Kidney epithelial cell (primary cell): ENCODE results near the gene COQ10B. TPM values are rescaled to one million over a fixed set of nuclear protein-coding genes. Genes with fewer than 3 reads are reported as not detected.

Experiments used
- DNase-seq: peaks from one replicate; pipeline ENCODE4 v3.0.0-alpha.2; 2010; ENCODE audit warnings: low read depth
- H3K27me3 ChIP-seq: 2 replicates; pipeline ENCODE4 v1.6.0; 2011; ENCODE audit warnings: low read length; ENCODE audit not compliant: control insufficient read depth, insufficient read depth
- H3K36me3 ChIP-seq: 2 replicates; pipeline ENCODE4 v1.5.1; 2011; ENCODE audit warnings: low read length; ENCODE audit not compliant: control insufficient read depth, insufficient read depth
- H3K4me3 ChIP-seq: 2 replicates; pipeline ENCODE4 v1.5.1; 2011; ENCODE audit warnings: low read depth, mild to moderate bottlenecking, control low read depth, low read length
- total RNA-seq: library from RNA; depleted of rRNA; stranded (reverse); fragments of >200 nt; gene quantifications from 2 replicates; pipeline ENCODE4 v1.2.3, GENCODE V29; 2015
- TF ChIP-seq, protein P1 (sequence below): IDR thresholded peaks from 2 replicates; pipeline ENCODE4 v1.5.1; 2011; ENCODE audit warnings: mild to moderate bottlenecking, moderate library complexity, low read length, control low read depth, inconsistent platforms; ENCODE audit not compliant: insufficient read depth, poor library complexity, severe bottlenecking

COQ10B gene
- total RNA-seq, 1 donor from 2014 or later, result 26.4 TPM

DNA sequence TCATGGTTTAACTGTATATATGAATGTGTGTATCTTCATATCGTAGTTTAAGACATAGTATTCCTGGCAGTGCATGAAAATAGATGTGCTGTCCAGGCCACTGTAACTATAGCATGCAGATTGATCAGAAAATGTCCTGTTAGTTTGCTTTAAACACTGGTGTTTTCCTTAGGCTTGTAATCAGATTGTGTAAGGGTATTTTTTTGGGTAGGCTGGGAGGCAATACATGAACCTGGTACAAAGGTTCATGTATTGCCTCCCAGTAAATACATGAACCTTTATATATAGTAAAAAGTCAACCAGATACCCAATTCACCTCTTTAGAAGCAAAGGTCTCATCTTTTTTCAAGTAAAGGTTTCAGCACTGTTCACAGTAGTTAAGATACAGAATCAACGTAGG lies 1.6 kb downstream of the COQ10B start:
- TF ChIP-seq, protein P1, sequence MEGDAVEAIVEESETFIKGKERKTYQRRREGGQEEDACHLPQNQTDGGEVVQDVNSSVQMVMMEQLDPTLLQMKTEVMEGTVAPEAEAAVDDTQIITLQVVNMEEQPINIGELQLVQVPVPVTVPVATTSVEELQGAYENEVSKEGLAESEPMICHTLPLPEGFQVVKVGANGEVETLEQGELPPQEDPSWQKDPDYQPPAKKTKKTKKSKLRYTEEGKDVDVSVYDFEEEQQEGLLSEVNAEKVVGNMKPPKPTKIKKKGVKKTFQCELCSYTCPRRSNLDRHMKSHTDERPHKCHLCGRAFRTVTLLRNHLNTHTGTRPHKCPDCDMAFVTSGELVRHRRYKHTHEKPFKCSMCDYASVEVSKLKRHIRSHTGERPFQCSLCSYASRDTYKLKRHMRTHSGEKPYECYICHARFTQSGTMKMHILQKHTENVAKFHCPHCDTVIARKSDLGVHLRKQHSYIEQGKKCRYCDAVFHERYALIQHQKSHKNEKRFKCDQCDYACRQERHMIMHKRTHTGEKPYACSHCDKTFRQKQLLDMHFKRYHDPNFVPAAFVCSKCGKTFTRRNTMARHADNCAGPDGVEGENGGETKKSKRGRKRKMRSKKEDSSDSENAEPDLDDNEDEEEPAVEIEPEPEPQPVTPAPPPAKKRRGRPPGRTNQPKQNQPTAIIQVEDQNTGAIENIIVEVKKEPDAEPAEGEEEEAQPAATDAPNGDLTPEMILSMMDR, result no peak
- DNase-seq, result no peak
- H3K4me3 ChIP-seq, result peak overlapping the region; percentile 99
- H3K27me3 ChIP-seq, result no peaks in the 10 kb centered on the region
- H3K36me3 ChIP-seq, result no peaks in the 10 kb centered on the region

DNA sequence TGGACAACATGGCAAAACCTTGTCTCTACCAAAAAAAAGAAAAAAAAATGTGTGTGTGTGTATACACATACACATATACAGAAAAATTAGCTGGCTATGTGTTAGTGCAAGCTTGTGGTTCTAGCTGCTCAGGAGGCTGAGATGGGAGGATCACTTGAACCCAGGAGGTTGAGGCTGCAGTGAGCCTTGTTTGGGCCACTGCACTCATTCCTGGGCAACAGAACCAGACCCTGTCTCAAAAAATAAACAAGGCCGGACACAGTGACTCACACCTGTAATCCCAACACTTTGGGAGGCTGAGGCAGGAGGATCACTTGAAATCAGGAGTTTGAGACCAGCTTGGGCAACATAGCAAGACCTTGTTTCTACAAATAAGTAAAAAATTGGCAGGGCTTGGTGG lies 2.1 kb downstream of the COQ10B start:
- H3K4me3 ChIP-seq, result no peak overlapping the region
- TF ChIP-seq, protein P1, result no peak

DNA sequence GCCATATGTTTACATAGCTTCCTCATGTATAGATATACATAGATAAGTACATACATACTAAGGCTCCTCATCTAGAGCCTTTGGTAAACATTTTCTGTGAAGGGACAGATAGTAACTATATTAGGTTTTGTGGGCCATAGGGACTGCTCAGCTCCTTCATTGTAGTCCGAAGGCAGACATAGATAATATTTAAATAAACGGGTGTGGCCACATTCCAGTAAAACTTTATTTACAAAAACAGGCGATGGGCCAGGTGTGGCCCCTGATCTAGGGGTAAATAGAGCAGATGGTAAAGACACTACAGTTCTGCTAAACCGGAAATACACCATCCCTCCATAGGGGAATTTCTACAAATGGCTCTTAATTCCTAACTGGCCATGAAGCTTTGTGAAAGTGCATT lies 7.3 kb downstream of the COQ10B start:
- Histone ChIP-seq H3K4me3 (no peak overlapping the region), H3K36me3 (peaks cover 2% of the 10 kb centered on the region), H3K27me3 (no peaks in the 10 kb centered on the region)
- DNase-seq, result no peak
- TF ChIP-seq, protein P1, result no peak

More for the DNA sequence above, 2.1 kb downstream of the COQ10B start:
- no peaks in the 10 kb centered on the region for H3K27me3 ChIP-seq
- no peaks in the 10 kb centered on the region for H3K36me3 ChIP-seq
- no peak for DNase-seq

DNA sequence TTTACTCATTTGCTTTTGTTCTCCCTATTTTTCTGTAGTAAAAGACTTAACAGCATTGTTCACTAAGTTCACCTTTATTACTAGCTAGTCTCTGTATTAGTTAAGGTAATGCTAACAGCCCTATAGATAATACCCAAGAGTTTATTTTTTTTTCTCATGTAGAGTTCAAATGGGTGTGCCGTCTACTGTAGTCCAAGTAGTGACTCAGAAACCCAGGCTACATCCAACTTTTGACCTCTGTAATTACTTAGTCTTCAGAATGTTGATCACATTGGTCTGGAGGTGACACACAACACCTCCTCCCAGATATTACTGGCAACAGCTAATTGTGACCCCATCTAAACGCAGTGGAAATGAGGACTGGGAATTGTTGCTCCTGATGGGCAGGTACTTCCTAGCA lies 7.7 kb downstream of the COQ10B start:
- no peaks in the 10 kb centered on the region for H3K27me3 ChIP-seq
- no peak overlapping the region for H3K4me3 ChIP-seq
- H3K36me3 ChIP-seq, result peaks cover 2% of the 10 kb centered on the region
- TF ChIP-seq, protein P1, result no peak
- no peak for DNase-seq

DNA sequence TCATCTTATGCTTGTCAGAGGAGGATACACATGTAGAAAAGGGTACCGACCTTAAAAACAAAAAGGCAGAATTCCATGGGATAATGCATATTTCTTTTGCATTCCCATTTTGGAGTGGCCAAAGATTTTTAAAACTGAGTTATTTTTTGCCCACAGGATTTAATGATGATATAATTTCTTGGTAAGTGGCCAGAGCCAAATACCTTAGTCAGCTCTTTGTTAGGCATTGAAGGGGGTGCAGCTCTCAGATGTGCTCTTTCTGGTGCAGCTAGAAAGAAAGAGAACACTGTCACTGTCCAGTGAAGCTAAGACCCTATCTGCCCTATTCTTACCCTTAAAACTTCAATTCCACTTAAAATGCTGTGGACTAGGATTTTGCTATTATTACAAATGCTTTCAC lies 10.8 kb downstream of the COQ10B start:
- DNase-seq, result no peak
- TF ChIP-seq, protein P1, result no peak
- H3K36me3 ChIP-seq, result peaks cover 2% of the 10 kb centered on the region

DNA sequence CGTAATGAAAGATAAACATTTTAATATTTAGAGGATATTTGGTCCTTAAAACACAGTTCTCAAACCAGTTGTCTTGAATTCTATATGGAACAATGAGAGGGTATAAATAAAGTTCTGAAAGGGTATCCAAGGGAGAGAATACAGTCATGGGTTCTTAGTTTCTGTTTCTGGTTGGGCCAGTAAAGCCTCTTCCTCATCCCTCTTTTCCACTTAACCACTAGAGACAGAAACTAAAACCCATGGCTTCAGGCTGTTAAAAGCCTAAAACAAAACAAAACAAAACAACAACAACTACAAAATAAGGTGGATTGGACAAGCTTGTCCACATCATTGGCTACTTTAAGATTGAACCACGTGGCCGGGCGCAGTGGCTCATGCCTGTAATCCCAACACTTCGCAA lies 18.8 kb downstream of the COQ10B start:
- Histone ChIP-seq H3K27me3 (no peaks in the 10 kb centered on the region), H3K4me3 (no peak overlapping the region), H3K36me3 (no peaks in the 10 kb centered on the region)
- DNase-seq, result no peak
- TF ChIP-seq, protein P1, result no peak

More for the DNA sequence above, 10.8 kb downstream of the COQ10B start:
- Histone ChIP-seq H3K27me3 (no peaks in the 10 kb centered on the region), H3K4me3 (no peak overlapping the region)
